ENCODE measurements around the gene GNG5.
"Not testable (repeated sequence)": the region's sequence is repeated elsewhere in the genome, so short reads cannot be mapped to it uniquely, and the experiment has no call there.

GNG5 gene

GRCh38 chr1:84452436-84452835 is 53.9 kb downstream of the GNG5 start:
- peaks cover 7% of the 10 kb centered on the region for H3K27me3 ChIP-seq (ENCODE audit: control insufficient read depth, insufficient read depth, low read length, poor library complexity, severe bottlenecking)
- H3K4me3 ChIP-seq (ENCODE audit: insufficient read depth, low read depth, low read length) = no peak overlapping the region
- H3K27ac ChIP-seq (ENCODE audit: insufficient read depth, low read depth, low read length, poor library complexity, severe bottlenecking) = no peak overlapping the region
- no peaks in the 10 kb centered on the region for H3K4me1 ChIP-seq (ENCODE audit: control insufficient read depth, insufficient read depth, low read length)
- no peaks in the 10 kb centered on the region for H3K9me3 ChIP-seq (ENCODE audit: control insufficient read depth, low read length)
- WGBS, 2 experiments = 43 to 50% methylated on average over 2 of the region's 3 CpGs
- no peaks in the 10 kb centered on the region for H3K36me3 ChIP-seq (ENCODE audit: control insufficient read depth, insufficient read depth, low read length)

- no peaks in the 10 kb centered on the region for H3K4me1 ChIP-seq (ENCODE audit: control insufficient read depth, insufficient read depth, low read length)
- H3K27me3 ChIP-seq (ENCODE audit: control insufficient read depth, insufficient read depth, low read length, poor library complexity, severe bottlenecking) = no peaks in the 10 kb centered on the region
- H3K36me3 ChIP-seq (ENCODE audit: control insufficient read depth, insufficient read depth, low read length) = no peaks in the 10 kb centered on the region
- H3K4me3 ChIP-seq (ENCODE audit: insufficient read depth, low read depth, low read length) = no peak overlapping the region
- 76 to 98% methylated on average over 2 of the region's 2 CpGs for WGBS, 2 experiments
- H3K9me3 ChIP-seq (ENCODE audit: control insufficient read depth, low read length) = no peaks in the 10 kb centered on the region
- H3K27ac ChIP-seq (ENCODE audit: insufficient read depth, low read depth, low read length, poor library complexity, severe bottlenecking) = no peak overlapping the region
Observed at GRCh38 chr1:84450910-84451309, 55.5 kb downstream of the GNG5 start.

DNA sequence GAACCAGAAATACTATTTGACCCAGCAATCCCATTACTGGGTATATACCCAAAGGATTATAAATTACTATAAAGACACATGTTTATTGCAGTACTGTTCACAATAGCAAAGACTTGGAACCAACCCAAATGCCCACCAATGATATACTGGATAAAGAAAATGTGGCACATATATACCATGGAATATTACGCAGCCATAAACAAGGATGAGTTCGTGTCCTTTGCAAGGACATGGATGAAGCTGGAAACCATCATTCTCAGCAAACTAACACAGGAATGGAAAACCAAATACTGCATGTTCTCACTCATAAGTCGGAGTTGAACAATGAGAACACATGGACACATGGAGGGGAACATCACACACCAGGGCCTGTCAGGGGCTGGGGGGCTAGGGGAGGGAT is 57.7 kb downstream of the GNG5 start:
- H3K9me3 ChIP-seq (ENCODE audit: control insufficient read depth, low read length); H3K4me1 ChIP-seq (ENCODE audit: control insufficient read depth, insufficient read depth, low read length); H3K27me3 ChIP-seq (ENCODE audit: control insufficient read depth, insufficient read depth, low read length, poor library complexity, severe bottlenecking); H3K36me3 ChIP-seq (ENCODE audit: control insufficient read depth, insufficient read depth, low read length); H3K4me3 ChIP-seq (ENCODE audit: insufficient read depth, low read depth, low read length); H3K27ac ChIP-seq (ENCODE audit: insufficient read depth, low read depth, low read length, poor library complexity, severe bottlenecking): not testable (repeated sequence)
- WGBS, 2 experiments = 89 to 91% methylated on average over 3 of the region's 3 CpGs

Data from ectodermal cell (in vitro differentiated cells).